ENCODE data around the gene WDR70.
"Not testable (repeated sequence)": the region's sequence is repeated elsewhere in the genome, so short reads cannot be mapped to it uniquely, and the experiment has no call there.

The WDR70 gene

GRCh38 chr5:37645707-37646106 lies 266.6 kb downstream of the WDR70 start:
- no peak overlapping the region for H3K4me3 ChIP-seq (ENCODE audit: low read depth, low read length)
- TF ChIP-seq, protein P1, sequence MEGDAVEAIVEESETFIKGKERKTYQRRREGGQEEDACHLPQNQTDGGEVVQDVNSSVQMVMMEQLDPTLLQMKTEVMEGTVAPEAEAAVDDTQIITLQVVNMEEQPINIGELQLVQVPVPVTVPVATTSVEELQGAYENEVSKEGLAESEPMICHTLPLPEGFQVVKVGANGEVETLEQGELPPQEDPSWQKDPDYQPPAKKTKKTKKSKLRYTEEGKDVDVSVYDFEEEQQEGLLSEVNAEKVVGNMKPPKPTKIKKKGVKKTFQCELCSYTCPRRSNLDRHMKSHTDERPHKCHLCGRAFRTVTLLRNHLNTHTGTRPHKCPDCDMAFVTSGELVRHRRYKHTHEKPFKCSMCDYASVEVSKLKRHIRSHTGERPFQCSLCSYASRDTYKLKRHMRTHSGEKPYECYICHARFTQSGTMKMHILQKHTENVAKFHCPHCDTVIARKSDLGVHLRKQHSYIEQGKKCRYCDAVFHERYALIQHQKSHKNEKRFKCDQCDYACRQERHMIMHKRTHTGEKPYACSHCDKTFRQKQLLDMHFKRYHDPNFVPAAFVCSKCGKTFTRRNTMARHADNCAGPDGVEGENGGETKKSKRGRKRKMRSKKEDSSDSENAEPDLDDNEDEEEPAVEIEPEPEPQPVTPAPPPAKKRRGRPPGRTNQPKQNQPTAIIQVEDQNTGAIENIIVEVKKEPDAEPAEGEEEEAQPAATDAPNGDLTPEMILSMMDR (IDR thresholded peaks at IDR 0.05; ENCODE audit: low read depth, low read length, missing control alignments): no peak
- DNase-seq (ENCODE audit: low read depth): no peak

DNA sequence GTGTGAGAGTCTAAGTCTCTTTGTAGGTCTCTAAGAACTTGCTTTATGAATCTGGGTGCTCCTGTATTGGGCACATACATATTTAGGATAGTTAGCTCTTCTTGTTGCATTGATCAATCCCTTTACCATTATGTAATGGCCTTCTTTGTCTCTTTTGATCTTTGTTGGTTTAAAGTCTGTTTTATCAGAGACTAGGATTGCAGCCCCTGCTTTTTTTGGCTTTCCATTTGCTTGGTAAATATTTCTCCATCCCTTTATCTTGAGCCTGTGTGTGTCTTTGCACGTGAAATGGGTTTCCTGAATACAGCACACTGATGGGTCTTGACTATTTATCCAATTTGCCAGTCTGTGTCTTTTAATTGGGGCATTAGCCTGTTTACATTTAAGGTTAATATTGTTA lies 275.4 kb downstream of the WDR70 start:
- not testable (repeated sequence) for DNase-seq (ENCODE audit: low read depth); H3K4me3 ChIP-seq (ENCODE audit: low read depth, low read length)

- DNase-seq (ENCODE audit: low read depth): no peak
- TF ChIP-seq, protein P1 (IDR thresholded peaks at IDR 0.05; ENCODE audit: low read depth, low read length, missing control alignments): no peak
- no peak overlapping the region for H3K4me3 ChIP-seq (ENCODE audit: low read depth, low read length)
Measured at GRCh38 chr5:37657046-37657445, 277.9 kb downstream of the WDR70 start.

GRCh38 chr5:37658440-37658839 lies 279.3 kb downstream of the WDR70 start:
- TF ChIP-seq, protein P1 (IDR thresholded peaks at IDR 0.05; ENCODE audit: low read depth, low read length, missing control alignments): no peak
- DNase-seq (ENCODE audit: low read depth): no peak
- H3K4me3 ChIP-seq (ENCODE audit: low read depth, low read length): no peak overlapping the region

DNA sequence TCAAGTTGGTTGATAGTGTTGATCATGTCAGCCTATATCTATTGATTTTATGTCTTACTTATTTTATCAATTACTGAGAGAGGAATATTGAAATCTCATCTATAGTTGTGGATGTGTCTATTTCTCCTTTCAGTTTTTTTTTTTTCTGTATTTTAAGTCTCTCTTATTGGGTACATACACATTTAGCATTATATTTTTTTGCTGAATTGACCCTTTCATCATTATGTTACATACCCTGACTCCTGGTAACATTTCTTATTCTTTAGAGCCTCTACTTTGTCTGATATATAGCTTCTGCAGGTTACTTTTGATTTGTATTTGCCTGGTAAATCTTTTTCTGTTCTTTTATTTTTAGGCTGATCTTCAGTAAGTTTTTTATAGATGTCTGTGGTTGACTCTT lies 281.2 kb downstream of the WDR70 start:
- TF ChIP-seq, protein P1 (IDR thresholded peaks at IDR 0.05; ENCODE audit: low read depth, low read length, missing control alignments): no peak
- H3K4me3 ChIP-seq (ENCODE audit: low read depth, low read length): no peak overlapping the region
- no peak for DNase-seq (ENCODE audit: low read depth)

GRCh38 chr5:37661227-37661920 lies 282.3 kb downstream of the WDR70 start:
- no peak overlapping the region for H3K4me3 ChIP-seq (ENCODE audit: low read depth, low read length)
- TF ChIP-seq, protein P1 (IDR thresholded peaks at IDR 0.05; ENCODE audit: low read depth, low read length, missing control alignments): no peak
- DNase-seq (ENCODE audit: low read depth): no peak

DNA sequence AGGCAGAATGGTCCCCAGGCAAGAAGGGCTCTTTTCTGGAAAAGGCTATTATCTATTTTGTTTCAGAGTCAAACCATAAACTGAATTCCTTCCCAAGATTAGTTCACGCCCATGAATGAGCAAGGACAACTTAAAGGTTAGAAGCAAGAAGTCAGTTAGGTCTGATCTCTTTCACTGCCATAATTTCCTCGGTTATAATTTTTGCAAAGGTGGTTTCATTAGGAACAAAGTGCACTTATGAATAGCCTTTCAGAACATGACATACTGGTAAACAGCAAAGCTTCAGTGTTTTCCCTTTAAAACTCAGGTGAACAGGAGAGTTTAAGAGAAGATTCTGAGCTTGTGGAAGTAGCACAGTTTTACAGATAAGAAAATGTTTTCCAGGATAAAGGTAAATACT lies 282.8 kb downstream of the WDR70 start:
- DNase-seq (ENCODE audit: low read depth): no peak
- no peak overlapping the region for H3K4me3 ChIP-seq (ENCODE audit: low read depth, low read length)
- TF ChIP-seq, protein P1 (IDR thresholded peaks at IDR 0.05; ENCODE audit: low read depth, low read length, missing control alignments): no peak
